ENCODE results near the gene SMPD4. TPM values are rescaled to one million over a fixed set of nuclear protein-coding genes. Genes with fewer than 3 reads are reported as not detected.
"Not testable (repeated sequence)": the region's sequence is repeated elsewhere in the genome, so short reads cannot be mapped to it uniquely, and the experiment has no call there.

Gene SMPD4
- total RNA-seq, 1 experiment from 2014 or later = 97.8 TPM

- DNase-seq = no peak
- no peak overlapping the region for H3K4me3 Mint-ChIP-seq (ENCODE audit: low read depth, unreplicated experiment)
- no peaks in the 10 kb centered on the region for H3K9me3 Mint-ChIP-seq (ENCODE audit: low read depth, unreplicated experiment)
- H3K4me1 Mint-ChIP-seq (ENCODE audit: low read depth, unreplicated experiment) = peaks cover 8% of the 10 kb centered on the region
- CTCF ChIA-PET = no interaction called here
- BruUV-seq (replicated peaks) = no TSS peak
- H3K27me3 Mint-ChIP-seq (ENCODE audit: unreplicated experiment) = no peaks in the 10 kb centered on the region
- H3K27ac Mint-ChIP-seq (ENCODE audit: unreplicated experiment) = no peak overlapping the region
- intact Hi-C loops (cut with micrococcal nuclease; ENCODE audit: unreplicated experiment) = no loop called here
- TF ChIP-seq CTCF (IDR thresholded peaks at IDR 0.05; ENCODE audit: unreplicated experiment) = no peak
- H3K36me3 Mint-ChIP-seq (ENCODE audit: insufficient read depth, unreplicated experiment) = peaks cover 9% of the 10 kb centered on the region
These were observed 8.8 kb upstream of the SMPD4 start for GRCh38 chr2:130190237-130190636.

GRCh38 chr2:130188958-130189357 lies 7.6 kb upstream of the SMPD4 start:
- H3K9me3 Mint-ChIP-seq (ENCODE audit: low read depth, unreplicated experiment); BruUV-seq (replicated peaks); H3K27me3 Mint-ChIP-seq (ENCODE audit: unreplicated experiment); H3K4me3 Mint-ChIP-seq (ENCODE audit: low read depth, unreplicated experiment); CTCF ChIA-PET; H3K27ac Mint-ChIP-seq (ENCODE audit: unreplicated experiment); DNase-seq: not testable (repeated sequence)
- peaks cover 11% of the 10 kb centered on the region for H3K36me3 Mint-ChIP-seq (ENCODE audit: insufficient read depth, unreplicated experiment)
- H3K4me1 Mint-ChIP-seq (ENCODE audit: low read depth, unreplicated experiment) = peaks cover 10% of the 10 kb centered on the region
- intact Hi-C loops (cut with micrococcal nuclease; ENCODE audit: unreplicated experiment) = loop anchor here (10.0 kb wide), 1 partner anchor 56 kb away; no protein-coding TSS in a partner anchor

- BruUV-seq (replicated peaks); H3K9me3 Mint-ChIP-seq (ENCODE audit: low read depth, unreplicated experiment); H3K4me3 Mint-ChIP-seq (ENCODE audit: low read depth, unreplicated experiment); CTCF ChIA-PET; H3K27me3 Mint-ChIP-seq (ENCODE audit: unreplicated experiment); DNase-seq; H3K27ac Mint-ChIP-seq (ENCODE audit: unreplicated experiment): not testable (repeated sequence)
- Mint-ChIP-seq H3K4me1 (ENCODE audit: low read depth, unreplicated experiment) (peaks cover 17% of the 10 kb centered on the region), H3K36me3 (ENCODE audit: insufficient read depth, unreplicated experiment) (peaks cover 19% of the 10 kb centered on the region)
- intact Hi-C loops (cut with micrococcal nuclease; ENCODE audit: unreplicated experiment) = loop anchor here (10.0 kb wide), 1 partner anchor 57 kb away; no protein-coding TSS in a partner anchor
These were observed 6.7 kb upstream of the SMPD4 start for GRCh38 chr2:130187859-130188792.

GRCh38 chr2:130187268-130187667 lies 5.9 kb upstream of the SMPD4 start:
- no peak for DNase-seq
- H3K27ac Mint-ChIP-seq (ENCODE audit: unreplicated experiment) = no peak overlapping the region
- no TSS peak for BruUV-seq (replicated peaks)
- H3K36me3 Mint-ChIP-seq (ENCODE audit: insufficient read depth, unreplicated experiment) = peaks cover 24% of the 10 kb centered on the region
- no peaks in the 10 kb centered on the region for H3K9me3 Mint-ChIP-seq (ENCODE audit: low read depth, unreplicated experiment)
- intact Hi-C loops (cut with micrococcal nuclease; ENCODE audit: unreplicated experiment) = loop anchor here (10.0 kb wide), 1 partner anchor 58 kb away; no protein-coding TSS in a partner anchor
- CTCF ChIA-PET = no interaction called here
- no peak for TF ChIP-seq CTCF (IDR thresholded peaks at IDR 0.05; ENCODE audit: unreplicated experiment)
- no peaks in the 10 kb centered on the region for H3K27me3 Mint-ChIP-seq (ENCODE audit: unreplicated experiment)
- no peak overlapping the region for H3K4me3 Mint-ChIP-seq (ENCODE audit: low read depth, unreplicated experiment)
- H3K4me1 Mint-ChIP-seq (ENCODE audit: low read depth, unreplicated experiment) = peaks cover 17% of the 10 kb centered on the region

GRCh38 chr2:130186391-130186790 lies 5.0 kb upstream of the SMPD4 start:
- Mint-ChIP-seq H3K36me3 (ENCODE audit: insufficient read depth, unreplicated experiment) (peaks cover 28% of the 10 kb centered on the region), H3K4me3 (ENCODE audit: low read depth, unreplicated experiment) (no peak overlapping the region), H3K9me3 (ENCODE audit: low read depth, unreplicated experiment) (no peaks in the 10 kb centered on the region), H3K27me3 (ENCODE audit: unreplicated experiment) (no peaks in the 10 kb centered on the region), H3K4me1 (ENCODE audit: low read depth, unreplicated experiment) (peaks cover 17% of the 10 kb centered on the region), H3K27ac (ENCODE audit: unreplicated experiment) (no peak overlapping the region)
- CTCF ChIA-PET = no interaction called here
- intact Hi-C loops (cut with micrococcal nuclease; ENCODE audit: unreplicated experiment) = loop anchor here (10.0 kb wide), 1 partner anchor 58 kb away; no protein-coding TSS in a partner anchor
- no TSS peak for BruUV-seq (replicated peaks)
- no peak for DNase-seq
- no peak for TF ChIP-seq CTCF (IDR thresholded peaks at IDR 0.05; ENCODE audit: unreplicated experiment)

Measured in Calu3 (cell line).